ENCODE data around the gene TTLL7.
"Not testable (repeated sequence)": the region's sequence is repeated elsewhere in the genome, so short reads cannot be mapped to it uniquely, and the experiment has no call there.

TTLL7 gene

DNA sequence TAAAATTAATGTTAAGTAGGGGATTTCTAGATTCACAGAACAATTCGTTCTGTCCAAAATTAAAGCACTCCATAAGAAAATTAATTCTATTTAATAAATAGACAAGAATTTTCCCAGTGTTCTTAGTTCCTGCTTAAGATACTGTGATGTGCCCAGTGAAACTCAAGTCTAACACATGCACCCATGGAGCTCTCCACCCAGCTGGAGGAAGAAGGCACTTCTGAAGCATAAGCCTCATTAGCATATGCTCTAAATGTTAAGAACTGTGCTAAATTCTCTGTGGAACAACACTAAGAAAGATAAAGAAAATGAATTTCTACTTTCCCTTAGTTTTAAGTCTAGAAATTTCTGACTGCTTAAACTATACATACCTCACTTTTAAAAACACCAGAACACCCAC lies 71.2 kb downstream of the TTLL7 start:
- DNase-seq: no peak

DNA sequence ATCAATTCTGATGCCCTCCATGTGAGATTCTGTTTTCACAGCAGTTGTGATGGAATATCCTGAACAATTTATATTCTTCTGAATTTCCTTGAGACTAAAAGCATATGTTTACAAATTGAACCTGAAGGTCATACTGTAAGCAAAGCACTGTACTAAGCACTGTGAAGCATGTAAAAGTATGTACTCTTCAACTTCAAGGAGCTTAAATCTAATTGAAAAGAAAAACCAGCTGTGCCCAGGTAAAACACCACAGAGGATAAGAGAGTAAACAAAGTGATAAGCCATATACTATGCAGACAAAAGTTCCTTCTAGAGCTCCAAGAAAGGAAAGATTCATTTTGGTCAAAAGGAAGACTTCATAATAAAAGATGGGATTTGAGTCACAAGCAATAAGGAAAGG lies 71.9 kb downstream of the TTLL7 start:
- DNase-seq: no peak

DNA sequence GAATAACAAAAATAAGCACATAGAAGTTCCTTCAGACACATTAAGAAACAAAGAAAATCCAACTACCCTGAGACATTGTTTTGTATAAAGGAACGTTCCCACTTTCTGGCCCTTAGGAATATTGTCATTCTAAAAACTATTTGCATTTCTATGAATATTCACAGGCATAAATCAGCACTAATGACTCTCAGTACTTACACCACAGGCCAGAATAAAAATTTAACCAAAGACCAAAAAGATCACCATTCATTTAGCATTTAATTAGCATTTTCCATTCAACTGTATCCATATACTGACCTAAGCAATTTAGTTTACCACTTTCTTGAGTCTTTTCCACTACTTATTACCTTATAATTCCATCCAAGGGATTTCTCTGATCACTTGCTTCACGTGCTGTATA lies 75.4 kb downstream of the TTLL7 start:
- no peak for DNase-seq

DNA sequence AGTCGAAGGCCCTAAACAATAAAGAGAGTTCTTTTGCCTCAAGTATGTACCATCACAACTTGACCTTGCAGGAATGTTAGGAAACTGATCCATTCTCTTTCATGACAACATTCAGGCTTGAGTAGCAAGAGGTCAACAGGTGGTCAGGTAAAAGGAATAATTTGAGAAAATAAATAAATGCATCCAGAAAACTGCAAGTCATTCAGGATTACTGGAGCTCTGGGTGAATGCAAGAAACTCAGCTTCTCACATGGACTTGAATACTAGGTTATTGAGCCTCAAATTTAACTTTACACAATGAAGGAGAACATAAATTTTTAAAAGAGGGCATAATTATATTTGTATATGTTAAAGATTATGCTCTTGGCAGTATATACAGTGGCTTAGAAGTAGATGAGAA lies 76.5 kb downstream of the TTLL7 start:
- DNase-seq: no peak

DNA sequence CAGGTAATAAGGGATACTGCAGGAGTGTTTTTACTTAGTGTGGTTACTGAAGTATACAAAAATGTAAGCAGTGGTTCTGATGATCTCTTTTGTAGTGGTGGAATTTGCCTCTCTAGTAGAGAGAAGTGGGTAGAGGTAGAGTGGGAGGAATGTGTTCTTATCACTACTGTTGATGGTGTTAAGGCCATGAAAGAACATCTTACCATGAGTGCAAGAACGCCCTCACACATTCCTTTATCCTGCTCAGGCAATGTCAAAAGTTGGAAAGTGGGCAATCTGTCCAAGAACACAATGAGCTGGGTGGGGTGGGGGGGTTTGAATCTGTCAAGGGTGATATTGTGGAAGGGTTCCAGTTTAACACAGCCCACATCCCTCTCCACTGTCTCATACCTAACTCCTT lies 78.6 kb downstream of the TTLL7 start:
- DNase-seq: no peak

DNA sequence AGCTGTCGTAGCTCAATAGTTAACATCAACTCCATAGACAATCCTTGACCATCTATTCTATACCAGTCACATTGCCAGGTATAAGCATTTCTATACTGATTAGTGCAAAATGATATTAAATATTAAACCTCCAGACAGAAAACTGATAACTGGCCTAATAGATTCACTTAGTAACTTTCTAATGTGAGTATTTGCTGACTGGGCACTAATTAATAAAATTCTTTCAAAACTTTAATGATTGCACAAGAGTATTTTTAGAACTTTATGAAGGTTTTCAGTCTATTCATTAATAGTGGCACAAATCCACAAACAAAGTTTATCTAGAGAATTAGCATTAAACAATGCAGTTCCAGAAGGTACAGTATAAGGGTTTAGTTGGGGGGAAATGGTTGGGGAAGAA lies 79.1 kb downstream of the TTLL7 start:
- no peak for DNase-seq

DNA sequence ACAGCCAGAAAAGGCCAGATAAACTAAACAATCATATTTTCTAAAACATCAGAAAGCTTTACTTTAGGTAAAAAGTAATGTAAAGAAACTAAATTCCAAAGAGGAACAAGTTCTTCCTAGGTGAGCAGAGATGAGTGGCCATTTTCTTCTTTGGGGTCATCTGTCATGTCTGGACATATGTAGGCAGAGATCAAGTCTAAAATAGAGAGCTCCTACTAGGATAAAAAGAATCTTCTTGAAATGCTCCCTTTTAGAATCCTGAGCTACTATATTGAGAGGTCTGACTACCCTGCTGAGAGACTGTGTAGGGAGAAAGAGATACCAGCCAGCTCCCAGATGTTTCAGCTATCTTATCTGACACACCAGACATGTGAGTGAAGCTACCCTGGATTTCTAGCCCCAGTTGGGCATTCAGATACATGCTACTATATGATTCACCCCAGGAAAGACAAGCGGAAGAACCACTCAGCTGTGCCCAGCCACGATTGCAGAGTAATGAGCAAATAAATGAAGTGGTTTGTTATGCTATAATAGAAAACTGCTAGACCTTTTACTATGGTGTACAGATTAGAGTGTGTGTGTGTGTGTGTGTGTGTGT lies 80.1 kb downstream of the TTLL7 start:
- no peak for DNase-seq

DNA sequence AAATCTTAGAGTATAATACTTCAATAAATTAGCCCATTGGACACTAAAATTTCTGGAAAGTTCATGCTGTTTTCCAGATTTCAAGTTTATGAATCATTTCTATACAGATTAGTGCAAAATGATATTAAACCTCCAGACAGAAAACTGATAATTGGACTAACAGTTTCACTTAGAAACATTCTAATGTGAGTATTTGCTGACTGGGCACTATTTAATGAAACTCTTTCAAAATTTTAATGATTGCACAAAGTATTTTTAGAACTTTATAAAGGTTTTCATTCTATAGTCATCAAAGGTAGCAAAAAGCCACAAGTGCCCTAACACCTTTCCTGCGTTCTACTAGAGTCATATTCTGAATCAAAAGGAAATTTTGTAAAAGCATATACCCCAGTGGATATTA lies 81.0 kb downstream of the TTLL7 start:
- DNase-seq: no peak

DNA sequence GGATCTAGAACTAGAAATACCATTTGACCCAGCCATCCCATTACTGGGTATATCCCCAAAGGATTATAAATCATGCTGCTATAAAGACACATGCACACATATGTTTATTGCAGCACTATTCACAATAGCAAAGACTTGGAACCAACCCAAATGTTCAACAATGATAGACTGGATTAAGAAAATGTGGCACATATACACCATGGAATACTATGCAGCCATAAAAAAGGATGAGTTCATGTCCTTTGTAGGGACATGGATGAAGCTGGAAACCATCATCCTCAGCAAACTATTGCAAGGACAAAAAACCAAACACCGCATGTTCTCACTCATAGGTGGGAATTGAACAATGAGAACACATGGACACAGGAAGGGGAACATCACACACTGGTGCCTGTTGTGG lies 82.8 kb downstream of the TTLL7 start:
- DNase-seq: not testable (repeated sequence)

DNA sequence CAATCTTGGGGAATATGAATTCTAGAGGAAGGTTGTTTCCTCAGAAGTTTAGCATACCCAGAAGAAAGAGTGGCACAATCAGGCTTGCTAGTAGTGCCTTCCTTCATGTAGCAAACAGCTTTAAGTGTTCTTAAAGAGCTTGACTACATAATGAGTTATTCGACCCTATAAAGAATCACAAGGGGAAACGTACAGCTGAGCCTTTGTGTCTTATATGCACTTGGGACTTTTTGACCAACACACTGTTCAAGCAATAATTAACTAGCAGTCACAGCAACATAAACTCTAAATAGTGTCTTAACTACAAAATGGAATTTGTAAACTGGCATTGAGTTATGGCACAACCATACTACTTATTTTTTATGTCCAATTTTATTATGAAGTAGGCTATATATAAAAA lies 86.1 kb downstream of the TTLL7 start:
- no peak for DNase-seq

DNA sequence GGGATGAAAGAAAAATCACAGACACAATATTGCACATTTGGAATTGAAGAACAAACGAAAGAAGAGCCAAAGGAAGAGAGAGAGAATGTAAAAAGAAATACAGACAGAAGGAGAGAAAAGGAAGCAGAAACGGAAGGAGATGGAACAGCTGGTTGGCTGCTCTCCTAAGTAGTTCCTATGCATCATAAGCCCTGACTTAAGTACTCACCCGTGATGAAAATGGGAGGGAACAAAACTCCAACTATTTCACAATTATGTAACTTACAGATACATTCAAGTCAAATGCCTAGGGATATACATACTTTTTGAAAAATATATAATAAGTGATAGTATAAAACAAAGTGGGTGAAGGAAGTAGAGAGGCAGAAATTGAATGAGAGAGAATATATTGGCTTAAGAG lies 88.5 kb downstream of the TTLL7 start:
- DNase-seq: no peak

DNA sequence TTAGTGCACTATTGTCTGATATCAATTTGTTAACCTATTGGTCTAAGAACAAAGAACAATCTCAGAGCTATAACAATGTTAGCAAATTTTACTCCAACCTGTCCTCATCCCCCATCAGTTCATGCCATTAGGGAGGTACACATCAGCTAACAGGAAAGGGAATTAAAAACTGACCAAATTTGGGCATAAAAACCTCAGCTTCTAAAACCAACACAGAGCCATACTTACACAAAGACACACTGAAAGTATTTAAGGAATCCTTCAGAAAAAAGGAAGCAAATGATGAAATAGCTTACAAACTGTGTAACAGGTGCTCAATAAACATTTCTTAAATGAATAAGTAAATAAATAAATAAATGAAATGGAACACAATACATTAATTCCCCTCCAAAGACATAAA lies 89.2 kb downstream of the TTLL7 start:
- no peak for DNase-seq

DNA sequence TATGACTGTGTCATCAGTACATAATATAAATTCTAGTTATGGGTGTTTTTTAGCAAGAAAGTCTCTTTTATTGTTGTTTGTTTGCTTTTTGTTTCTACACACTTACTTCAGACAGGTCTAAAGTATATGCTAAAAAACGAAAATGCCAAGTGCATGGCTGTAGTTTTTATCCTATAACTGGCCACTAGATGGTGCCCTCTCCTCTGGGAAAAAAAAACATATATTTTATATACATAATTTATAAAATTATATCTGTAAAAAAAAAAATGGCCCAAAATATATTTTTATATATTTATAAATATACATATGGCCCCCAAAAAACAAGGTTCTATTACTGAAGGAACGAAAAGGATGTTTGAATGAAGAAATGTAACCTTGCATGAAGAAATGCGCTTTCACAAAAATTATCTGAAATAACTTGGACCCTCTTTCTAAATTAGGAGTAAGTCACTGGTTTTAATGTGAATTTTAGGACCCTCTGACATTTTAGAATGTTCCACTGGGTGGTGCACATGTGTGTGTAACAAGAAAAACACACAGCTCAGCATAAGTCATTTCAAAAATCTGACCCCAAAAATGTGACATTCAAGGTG lies 93.5 kb downstream of the TTLL7 start:
- no peak for DNase-seq

DNA sequence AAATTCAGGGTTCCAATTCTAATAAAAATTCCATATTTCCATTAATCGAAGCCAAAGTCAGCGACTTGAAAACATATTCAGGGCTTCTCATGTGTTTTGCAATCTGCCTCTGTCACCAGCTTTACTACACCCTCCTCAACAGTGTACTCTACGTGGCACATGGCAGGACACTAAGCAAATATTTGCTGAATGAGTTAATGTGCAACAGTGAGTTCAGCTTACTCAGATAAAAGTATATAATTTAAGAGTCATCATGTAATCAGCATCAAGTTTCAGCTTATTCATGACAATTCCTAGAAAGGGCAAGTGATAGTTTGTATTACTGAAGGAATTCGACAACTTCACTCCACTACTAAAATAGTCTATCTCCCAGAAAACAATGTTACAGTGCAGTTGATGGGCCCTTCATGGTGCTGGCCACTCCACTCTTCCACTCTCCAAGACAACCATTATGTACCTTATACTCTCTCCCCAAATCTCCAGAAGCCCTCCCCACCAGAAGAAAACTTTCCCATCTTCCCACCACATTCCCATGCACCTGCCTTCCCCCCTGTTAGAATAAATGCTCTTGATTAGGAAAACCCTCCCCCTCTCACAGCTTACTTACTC lies 97.3 kb downstream of the TTLL7 start:
- DNase-seq: no peak

DNA sequence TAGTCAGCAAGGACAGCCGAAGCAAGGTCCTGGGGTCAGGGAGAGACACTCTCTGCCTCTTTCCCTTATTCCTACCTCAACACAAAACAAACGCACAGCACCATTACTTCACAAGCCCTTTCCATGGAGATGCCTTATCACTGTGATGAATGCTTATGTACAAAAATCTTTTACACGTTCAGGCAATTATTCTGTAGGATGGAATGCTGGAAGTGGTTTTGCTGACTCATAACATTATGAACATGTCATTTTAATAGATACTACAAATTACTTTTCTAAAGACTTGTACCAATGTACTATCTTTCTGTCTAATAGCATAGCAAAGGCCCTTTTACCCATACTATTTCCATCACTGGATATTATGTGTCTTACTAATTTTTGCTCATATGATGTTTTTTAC lies 98.4 kb downstream of the TTLL7 start:
- no peak for DNase-seq

DNA sequence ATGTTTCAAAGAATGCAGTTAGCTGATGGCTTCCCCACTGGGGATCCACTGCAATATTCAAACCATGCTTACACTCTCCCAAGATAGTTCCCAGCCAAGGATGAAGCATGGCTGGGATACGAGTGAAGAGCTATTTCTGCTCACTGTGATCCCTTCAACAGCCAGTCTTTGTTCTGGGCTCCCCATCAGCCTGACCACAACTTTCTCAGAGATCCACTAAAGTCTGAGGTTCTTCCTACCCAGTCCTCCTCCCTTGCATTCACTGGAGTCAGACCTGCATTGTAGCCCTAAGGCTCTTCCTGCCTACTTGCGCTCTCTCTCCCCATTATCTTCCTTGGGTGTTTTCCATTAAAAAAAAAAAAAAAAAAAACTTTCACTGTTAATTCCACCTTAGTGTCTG lies 101.4 kb downstream of the TTLL7 start:
- DNase-seq: no peak

DNA sequence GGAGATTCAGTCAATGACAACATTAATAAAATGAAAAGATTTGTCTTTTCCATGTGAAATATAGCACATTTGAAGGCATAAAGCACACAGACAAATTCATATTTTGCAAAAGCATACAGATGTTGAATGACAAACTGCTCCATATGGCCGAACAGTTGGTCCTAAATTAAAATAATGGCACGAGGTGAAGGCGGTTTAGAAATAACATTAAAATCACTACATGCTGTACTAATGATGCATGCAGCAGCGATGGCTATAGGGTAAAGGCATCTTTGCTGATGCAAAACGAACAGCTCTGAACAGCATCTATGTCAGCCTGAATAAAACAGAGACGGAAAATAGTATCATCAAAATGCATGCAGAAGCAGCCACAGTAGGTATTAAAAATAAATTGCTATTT lies 102.6 kb downstream of the TTLL7 start:
- DNase-seq: no peak

DNA sequence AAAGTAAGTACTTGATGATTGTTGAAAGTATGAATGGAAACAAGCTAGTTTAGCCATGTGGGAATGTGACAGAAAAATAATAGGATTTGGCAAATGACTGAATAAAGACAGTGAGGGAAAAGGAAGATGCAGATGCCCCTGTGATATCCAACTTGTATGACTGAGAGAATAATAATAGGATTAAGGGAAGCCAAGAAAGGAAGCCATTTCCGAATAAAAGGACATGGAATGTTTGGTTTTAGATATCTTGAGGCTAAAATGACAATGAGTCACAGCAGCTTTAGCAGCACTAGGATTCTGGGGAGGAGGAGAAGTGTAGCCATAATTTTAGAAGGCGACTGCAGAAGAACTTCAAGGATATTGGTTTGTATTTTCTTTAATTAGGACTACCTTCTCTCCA lies 109.2 kb downstream of the TTLL7 start:
- DNase-seq: no peak

DNA sequence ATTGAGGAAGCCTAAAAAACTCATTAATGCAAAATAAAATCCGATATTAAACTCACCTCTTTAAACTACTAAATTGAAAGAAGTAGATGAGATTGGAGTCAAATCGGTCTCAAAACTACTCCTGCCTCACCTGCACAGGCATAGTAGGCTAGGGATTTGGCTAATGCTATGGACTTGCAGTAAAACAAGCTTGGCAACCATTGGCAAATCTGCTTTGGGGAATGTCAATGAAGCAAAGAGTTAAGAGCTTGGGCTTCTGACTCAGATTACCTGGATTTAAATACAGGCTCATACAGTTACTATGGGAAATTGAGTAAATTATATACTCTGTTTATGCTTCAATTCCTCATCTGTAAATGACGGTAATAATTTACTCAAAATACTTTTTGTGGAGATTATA lies 111.4 kb downstream of the TTLL7 start:
- no peak for DNase-seq

DNA sequence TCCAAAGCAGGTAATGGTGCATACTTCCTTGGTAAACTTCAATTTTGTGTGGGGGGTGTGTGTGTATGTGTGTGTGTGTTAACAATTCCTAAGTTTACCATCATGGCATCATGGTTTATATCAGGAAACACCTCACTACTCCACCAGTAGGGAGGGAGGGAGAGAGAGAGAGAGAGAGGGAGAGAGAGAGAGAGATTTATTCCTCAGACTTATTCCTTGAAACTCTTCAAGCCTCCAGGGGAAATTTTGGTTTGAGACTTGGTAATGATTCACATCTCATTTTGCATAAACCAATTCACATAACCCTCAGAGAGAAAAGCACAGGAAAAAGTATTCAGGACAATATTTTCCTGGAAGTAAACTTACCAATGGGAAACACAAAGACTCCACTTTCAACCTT lies 115.0 kb downstream of the TTLL7 start:
- DNase-seq: no peak

DNA sequence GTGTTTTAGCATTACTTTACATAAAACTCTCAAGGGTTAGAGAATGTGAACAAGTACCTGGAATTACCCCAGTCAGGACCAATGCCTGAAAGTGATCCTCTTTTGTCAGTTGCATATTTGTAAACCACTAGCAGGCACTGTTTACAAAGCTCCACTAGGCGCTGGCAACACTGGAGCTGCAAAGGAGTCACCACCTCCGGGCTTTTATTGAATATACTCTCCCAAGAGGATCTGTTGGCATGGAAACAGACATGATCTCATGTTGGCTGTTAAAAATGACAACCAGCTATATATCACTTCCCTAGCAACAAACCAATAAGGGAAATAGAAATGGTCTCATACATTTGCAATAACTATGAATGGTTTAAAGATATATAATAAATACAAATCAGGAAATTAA lies 116.0 kb downstream of the TTLL7 start:
- no peak for DNase-seq

DNA sequence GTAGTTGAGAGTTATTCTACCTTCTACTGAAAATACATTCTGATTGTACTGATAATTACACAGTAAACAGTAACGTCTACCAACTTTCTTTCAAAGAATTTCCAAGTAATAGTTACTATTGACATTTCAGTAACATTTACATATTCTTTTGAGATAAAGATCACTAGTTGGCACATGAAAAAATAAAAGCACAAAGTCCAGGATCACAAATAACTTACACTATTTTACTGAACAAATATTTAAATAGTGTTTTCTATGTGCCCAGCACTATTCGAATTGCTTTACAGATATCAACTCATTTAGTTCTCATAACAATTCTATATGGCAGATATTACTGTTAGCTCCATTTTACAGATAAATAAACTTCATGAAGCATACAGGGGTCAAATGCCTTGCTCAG lies 126.4 kb downstream of the TTLL7 start:
- no peak for DNase-seq

DNA sequence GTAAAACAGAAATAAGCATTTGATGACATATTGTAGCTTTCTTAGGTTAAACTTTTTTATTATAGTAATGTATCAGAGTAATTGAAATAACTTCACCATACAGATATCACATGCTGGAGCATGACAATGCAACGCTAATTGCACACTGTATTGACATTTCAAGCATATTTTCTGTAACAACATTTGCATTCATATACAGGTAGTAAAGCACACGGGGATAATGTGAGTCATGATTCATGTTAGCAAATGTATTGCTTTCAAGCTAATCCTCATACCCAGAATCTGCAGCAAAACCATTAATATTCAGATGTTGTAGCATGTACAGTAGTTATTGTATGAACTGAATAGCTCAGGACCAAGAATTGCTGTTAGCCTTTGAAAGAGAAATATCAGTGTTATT lies 133.9 kb downstream of the TTLL7 start:
- no peak for DNase-seq

DNA sequence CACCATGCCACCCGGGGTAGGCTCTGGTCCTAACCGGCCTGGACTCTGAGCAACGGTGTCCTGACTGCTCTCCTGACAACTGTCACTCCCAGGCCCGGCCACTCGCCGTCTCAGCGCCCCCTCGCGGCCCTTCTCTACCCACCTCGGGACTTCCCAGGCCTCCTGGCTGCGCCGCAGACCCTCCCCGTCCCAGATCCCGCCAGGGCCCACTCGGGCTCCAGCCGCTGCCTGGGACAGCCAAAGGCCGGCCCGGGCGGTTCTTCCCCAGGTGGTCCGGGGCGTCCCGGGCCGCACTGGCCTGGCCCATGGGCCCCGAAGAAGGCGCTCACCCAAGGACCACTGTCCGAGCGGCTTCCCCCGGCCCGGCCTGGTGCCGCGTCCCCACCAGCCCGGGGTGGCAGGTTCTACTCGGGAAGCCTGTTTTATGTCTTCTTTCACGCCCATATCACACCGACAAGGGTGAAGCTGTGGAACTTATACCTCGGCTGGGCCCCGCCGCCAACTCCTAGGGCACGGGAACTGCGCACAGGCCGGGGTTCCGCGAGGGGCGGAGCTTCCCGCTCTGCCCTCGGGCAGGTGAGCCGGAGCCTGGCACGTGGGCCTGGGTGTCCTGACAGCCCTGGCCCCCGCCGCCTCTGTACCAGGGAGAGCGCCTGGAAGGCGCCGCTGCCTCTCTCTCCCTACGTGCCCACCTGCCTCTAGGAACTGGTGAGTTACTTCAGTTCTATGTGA lies 138.3 kb downstream of the TTLL7 start:
- peak; percentile 75 for DNase-seq

Measured in stimulated activated CD4-positive, alpha-beta T cell treated with anti-CD3 and anti-CD28 coated beads, Interleukin-1b, Interleukin-23, amount 100 ng/mL, for 48 hours (primary cell).